Astrocyte of the spinal cord (primary cell): Measurements from ENCODE around the gene RASSF5.

Source experiments
- DNase-seq: peaks from one replicate; pipeline ENCODE4 v3.0.0; 2011; ENCODE audit warnings: low read depth, low spot score
- H3K4me3 ChIP-seq: 2 replicates; pipeline ENCODE4 v1.5.1; 2011; ENCODE audit warnings: low read depth, mild to moderate bottlenecking, low read length, moderate library complexity
- in situ Hi-C: cut with HindIII; loops from 2 replicates; pipeline ENCODE4 v1.10.0; 2017; ENCODE audit warnings: low sequenced_read_pairs
- TF ChIP-seq, protein P1 (sequence below): IDR thresholded peaks from 2 replicates; pipeline ENCODE4 v1.5.1; 2012; ENCODE audit warnings: low read depth, mild to moderate bottlenecking, low read length, inconsistent platforms

Gene RASSF5

DNA sequence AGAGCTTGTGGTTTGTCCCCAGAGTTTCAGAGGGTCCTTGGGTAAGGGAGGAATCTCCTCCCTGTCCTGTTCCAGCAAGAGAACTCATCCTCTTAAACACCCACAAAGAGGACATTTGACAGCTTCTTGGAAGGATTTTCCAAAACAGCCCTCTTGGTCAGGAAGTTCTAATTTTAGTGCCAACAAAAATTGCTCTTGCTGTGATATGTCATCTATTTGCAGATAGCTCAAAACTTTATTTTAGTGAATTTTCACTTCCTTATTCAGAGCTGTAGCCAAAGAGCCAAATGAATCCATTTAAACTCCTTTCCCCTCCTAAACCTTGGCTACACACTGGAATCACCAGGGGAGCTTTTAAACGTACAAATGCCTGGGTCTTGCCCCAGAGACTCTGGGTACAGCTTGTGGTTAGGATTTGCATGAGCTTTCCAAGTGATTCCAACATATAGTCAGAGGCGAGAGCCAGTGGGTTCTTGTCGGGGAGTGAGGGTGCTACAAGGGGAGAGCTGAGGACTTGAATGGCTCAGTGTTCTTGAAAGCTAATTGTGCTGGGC is 11.8 kb upstream of the RASSF5 start:
- no peak for DNase-seq
- TF ChIP-seq, protein P1, sequence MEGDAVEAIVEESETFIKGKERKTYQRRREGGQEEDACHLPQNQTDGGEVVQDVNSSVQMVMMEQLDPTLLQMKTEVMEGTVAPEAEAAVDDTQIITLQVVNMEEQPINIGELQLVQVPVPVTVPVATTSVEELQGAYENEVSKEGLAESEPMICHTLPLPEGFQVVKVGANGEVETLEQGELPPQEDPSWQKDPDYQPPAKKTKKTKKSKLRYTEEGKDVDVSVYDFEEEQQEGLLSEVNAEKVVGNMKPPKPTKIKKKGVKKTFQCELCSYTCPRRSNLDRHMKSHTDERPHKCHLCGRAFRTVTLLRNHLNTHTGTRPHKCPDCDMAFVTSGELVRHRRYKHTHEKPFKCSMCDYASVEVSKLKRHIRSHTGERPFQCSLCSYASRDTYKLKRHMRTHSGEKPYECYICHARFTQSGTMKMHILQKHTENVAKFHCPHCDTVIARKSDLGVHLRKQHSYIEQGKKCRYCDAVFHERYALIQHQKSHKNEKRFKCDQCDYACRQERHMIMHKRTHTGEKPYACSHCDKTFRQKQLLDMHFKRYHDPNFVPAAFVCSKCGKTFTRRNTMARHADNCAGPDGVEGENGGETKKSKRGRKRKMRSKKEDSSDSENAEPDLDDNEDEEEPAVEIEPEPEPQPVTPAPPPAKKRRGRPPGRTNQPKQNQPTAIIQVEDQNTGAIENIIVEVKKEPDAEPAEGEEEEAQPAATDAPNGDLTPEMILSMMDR = no peak
- in situ Hi-C loops = no loop called here
- H3K4me3 ChIP-seq = no peak overlapping the region

DNA sequence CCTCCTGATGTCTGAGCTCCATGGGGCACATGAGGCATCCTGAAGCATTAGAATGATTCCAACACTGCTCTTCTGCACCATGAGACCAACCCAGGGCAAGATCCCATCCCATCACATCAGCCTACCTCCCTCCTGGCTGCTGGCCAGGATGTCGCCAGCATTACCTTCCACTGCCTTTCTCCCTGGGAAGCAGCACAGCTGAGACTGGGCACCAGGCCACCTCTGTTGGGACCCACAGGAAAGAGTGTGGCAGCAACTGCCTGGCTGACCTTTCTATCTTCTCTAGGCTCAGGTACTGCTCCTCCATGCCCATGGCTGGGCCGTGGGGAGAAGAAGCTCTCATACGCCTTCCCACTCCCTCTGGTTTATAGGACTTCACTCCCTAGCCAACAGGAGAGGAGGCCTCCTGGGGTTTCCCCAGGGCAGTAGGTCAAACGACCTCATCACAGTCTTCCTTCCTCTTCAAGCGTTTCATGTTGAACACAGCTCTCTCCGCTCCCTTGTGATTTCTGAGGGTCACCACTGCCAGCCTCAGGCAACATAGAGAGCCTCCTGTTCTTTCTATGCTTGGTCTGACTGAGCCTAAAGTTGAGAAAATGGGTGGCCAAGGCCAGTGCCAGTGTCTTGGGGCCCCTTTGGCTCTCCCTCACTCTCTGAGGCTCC is 11.1 kb upstream of the RASSF5 start:
- TF ChIP-seq, protein P1 = no peak
- no peak for DNase-seq
- in situ Hi-C loops = no loop called here
- H3K4me3 ChIP-seq = no peak overlapping the region

DNA sequence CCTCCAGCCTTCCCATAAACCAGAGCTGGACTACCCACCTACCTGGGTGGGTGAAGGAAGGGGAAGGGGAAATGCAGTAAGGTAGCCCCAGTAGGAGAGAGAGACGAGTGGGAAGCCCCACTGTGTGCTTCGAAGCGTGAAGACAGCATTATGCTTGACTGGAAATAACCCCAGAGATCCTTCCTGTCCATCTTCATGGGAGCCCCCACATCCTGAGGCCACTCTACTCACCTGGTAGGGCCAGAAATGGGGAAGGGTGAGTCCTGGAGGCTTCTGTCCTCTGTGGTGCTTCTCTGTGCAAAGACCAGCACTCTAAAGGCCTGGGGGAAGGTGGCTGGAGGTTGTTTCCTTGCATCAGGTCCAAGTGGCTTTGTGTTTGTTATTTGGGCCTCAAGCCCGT is 10.0 kb upstream of the RASSF5 start:
- H3K4me3 ChIP-seq = no peak overlapping the region
- DNase-seq = no peak
- in situ Hi-C loops = no loop called here
- TF ChIP-seq, protein P1 = no peak

DNA sequence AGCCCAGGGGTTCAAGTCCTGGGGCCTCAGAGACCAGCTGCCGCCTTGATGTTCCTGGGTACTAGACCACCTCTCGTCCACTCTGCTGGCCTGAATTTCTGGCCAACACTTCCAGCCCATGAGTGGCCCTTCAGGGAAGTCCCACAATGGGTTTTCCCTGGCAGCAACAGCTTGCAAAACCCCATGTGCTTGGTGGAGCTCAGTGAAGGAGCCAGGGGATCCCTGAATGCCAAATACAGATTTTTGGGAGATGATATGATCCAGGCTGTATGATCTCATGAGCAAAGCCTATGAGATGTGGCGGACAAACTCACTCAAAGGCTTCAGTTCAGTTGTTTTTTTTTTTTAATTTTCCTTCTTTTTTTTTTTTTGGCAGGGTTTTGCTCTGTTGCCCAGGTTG is 9.6 kb upstream of the RASSF5 start:
- TF ChIP-seq, protein P1 = no peak
- in situ Hi-C loops = no loop called here
- DNase-seq = no peak
- no peak overlapping the region for H3K4me3 ChIP-seq

DNA sequence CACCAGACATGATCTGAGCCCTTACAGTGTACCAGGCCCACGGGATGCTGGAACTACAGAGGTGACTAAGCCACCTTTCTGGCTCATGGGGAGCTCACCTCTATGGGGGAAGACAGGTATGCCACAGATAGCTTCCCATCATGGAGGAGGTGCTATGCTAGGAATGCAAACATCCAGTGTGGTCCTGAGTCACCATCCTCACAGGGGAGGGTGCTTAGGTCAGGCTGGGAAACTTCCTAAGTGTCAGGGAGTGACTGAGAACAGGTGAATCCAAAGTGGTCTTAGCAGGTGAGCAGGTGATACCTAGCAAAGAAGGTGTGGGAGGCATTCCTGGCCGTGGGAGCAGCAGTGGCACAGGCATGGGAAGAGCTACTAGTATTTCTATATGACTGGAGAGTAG is 8.6 kb upstream of the RASSF5 start:
- no peak for DNase-seq
- H3K4me3 ChIP-seq = no peak overlapping the region
- in situ Hi-C loops = no loop called here
- TF ChIP-seq, protein P1 = no peak

DNA sequence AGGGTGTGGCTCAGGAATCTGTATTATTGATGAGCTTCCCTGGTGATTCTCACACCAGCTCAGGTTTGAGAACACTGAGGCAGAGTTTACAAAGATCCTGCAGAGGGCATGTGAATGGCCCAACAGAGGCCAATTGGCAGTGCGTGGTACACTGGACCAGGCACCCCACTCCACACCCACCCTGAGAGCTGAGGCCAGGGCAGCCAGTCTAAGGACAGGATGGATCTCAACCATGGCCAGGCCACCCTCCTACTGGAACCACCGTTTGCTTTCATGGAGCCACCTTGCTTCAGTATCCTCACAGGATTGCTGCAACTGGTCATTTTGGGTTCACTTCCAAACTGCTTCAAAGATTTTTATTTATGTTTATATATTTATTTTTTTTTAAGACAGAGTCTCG is 7.3 kb upstream of the RASSF5 start:
- TF ChIP-seq, protein P1 = no peak
- no peak for DNase-seq
- H3K4me3 ChIP-seq = no peak overlapping the region
- in situ Hi-C loops = no loop called here
